Naive thymus-derived CD8-positive, alpha-beta T cell (primary cell): ENCODE measurements around the gene CNOT4. TPM values are rescaled to one million over a fixed set of nuclear protein-coding genes. Genes with fewer than 3 reads are reported as not detected.

ENCODE experiments used
- ATAC-seq, 2 donors: fragments of 150-1000 bp; cut with Tn5 transposase in 1 of 2; sonication (Bioruptor Pico), chemical (Tn5 transposase) in 1 of 2; 1 replicate in 1 of 2; 2 replicates in 1 of 2; pipeline ENCODE4 v1.10.0; 2021; ENCODE audit warnings: mild to moderate bottlenecking in 2 of 2, moderate library complexity in 2 of 2
- POLR2A ChIA-PET: fragments of 350-600 bp; sonication (Branson Sonifier 250); formaldehyde crosslinking; loops from one replicate; lab custom pipeline; 2021; ENCODE audit warnings: antibody characterized with exemption; lab: Charles Lee
- DNase-seq, 10 donors: peaks; one replicate each; pipeline versions ENCODE4 v3.0.0 to v3.0.0-alpha.2; 2020 to 2022
- H3K27ac Mint-ChIP-seq, 10 donors: one replicate each; pipeline ENCODE4 v1.8.0; 2020 to 2022; ENCODE audit warnings: mild to moderate bottlenecking in 10 of 10, mixed read lengths in 10 of 10, moderate library complexity in 4 of 10, inconsistent platforms in 1 of 10
- H3K27me3 Mint-ChIP-seq, 5 donors: one replicate each; pipeline ENCODE4 v1.8.0; 2021 to 2022; ENCODE audit warnings: mixed read lengths in 5 of 5
- H3K36me3 Mint-ChIP-seq, 3 donors: one replicate each; pipeline ENCODE4 v1.8.0; 2020 to 2022; ENCODE audit warnings: mixed read lengths in 3 of 3, mild to moderate bottlenecking in 2 of 3, inconsistent platforms in 1 of 3
- H3K4me1 Mint-ChIP-seq, 4 donors: one replicate each; pipeline ENCODE4 v1.8.0; 2021 to 2022; ENCODE audit warnings: mixed read lengths in 4 of 4
- H3K4me3 Mint-ChIP-seq, 10 donors: one replicate each; pipeline ENCODE4 v1.8.0; 2020 to 2022; ENCODE audit warnings: mild to moderate bottlenecking in 10 of 10, mixed read lengths in 10 of 10, moderate library complexity in 6 of 10, inconsistent platforms in 1 of 10
- H3K9me3 Mint-ChIP-seq, 9 donors: one replicate each; pipeline ENCODE4 v1.8.0; 2020 to 2022; ENCODE audit warnings: mixed read lengths in 9 of 9, mild to moderate bottlenecking in 3 of 9, inconsistent platforms in 1 of 9, moderate library complexity in 1 of 9
- polyA plus RNA-seq, 3 donors: library from polyadenylated mRNA; unstranded; fragments of 300-500 nt; fragmentation: Illumina TruSeq; gene quantifications; one replicate each; pipeline ENCODE4 v1.2.3, GENCODE V29; 2021
- total RNA-seq, 8 experiments: library from RNA in 2 of 8; stranded (reverse) in 2 of 8; gene quantifications; one replicate each; pipeline ENCODE4 v1.2.3 and lab custom pipeline; 2021 to 2026

The CNOT4 gene
- total and polyA plus RNA-seq, 5 experiments from 2014 or later: 11.9 to 42.2 (median 19.6) TPM

DNA sequence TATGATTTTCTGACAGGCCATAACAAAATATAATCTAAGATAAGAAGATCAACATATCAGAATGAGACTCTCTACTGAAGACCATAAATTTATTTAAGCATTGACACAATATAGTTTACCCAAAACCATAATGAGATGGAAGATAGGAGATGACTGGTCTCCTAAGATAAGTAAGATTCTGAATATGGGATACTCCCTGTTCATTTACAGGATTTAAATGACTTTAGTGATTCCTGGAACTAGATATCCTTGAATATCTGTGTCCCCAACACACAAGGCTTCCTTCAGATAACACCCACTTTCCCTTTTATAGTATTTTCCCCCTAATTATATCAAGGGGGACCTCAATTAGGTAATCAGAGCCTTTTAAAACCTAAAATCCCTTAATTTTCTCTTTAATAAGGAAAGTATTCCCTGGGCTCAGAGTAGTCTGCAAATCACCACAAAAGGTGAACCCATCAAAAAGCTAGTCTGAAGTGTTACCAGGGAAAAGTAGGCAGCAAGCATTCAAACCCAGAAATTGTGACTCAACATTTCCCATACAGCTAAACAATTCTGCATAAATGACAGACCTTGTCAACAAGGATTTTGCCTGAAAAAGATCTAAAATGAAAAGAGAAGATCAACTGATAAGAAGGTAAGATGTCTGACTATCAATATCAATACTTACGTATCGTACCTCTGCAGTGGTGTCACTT, 99.9 kb downstream of the CNOT4 start:
- POLR2A ChIA-PET: no interaction called here
- H3K27me3 Mint-ChIP-seq: no peaks in the 10 kb centered on the region
- DNase-seq: no peak
- peaks cover 0 to 65% (median 19%) of the 10 kb centered on the region in 3 donors for H3K36me3 Mint-ChIP-seq
- H3K9me3 Mint-ChIP-seq: no peaks in the 10 kb centered on the region
- ATAC-seq: no peak
- H3K27ac Mint-ChIP-seq: no peak overlapping the region
- no peak overlapping the region for H3K4me3 Mint-ChIP-seq
- peaks cover 0 to 5% (median 2%) of the 10 kb centered on the region in 4 donors for H3K4me1 Mint-ChIP-seq

- Mint-ChIP-seq H3K27ac (no peak overlapping the region), H3K9me3 (no peaks in the 10 kb centered on the region), H3K4me1 (peaks cover 0 to 5% (median 2%) of the 10 kb centered on the region in 4 donors), H3K27me3 (no peaks in the 10 kb centered on the region), H3K4me3 (no peak overlapping the region), H3K36me3 (peaks cover 0 to 48% (median 16%) of the 10 kb centered on the region in 3 donors)
- POLR2A ChIA-PET: no interaction called here
- ATAC-seq (no peak), DNase-seq (no peak)
These were observed 102.0 kb downstream of the CNOT4 start for GRCh38 chr7:135407884-135408283.

GRCh38 chr7:135406918-135407317, 103.0 kb downstream of the CNOT4 start:
- H3K36me3 Mint-ChIP-seq: peaks cover 0 to 47% (median 16%) of the 10 kb centered on the region in 3 donors
- ATAC-seq (no peak), DNase-seq (no peak)
- H3K27me3 Mint-ChIP-seq: no peaks in the 10 kb centered on the region
- H3K27ac Mint-ChIP-seq: no peak overlapping the region
- H3K4me3 Mint-ChIP-seq: no peak overlapping the region
- POLR2A ChIA-PET: interaction anchor here (0.7 kb wide), 1 partner anchor 41 kb away, joined by 3 read pairs; no protein-coding TSS in a partner anchor
- H3K9me3 Mint-ChIP-seq: no peaks in the 10 kb centered on the region
- peaks cover 0 to 5% (median under 1%) of the 10 kb centered on the region in 4 donors for H3K4me1 Mint-ChIP-seq

GRCh38 chr7:135405969-135406368, 103.9 kb downstream of the CNOT4 start:
- Mint-ChIP-seq H3K9me3 (no peaks in the 10 kb centered on the region), H3K27ac (no peak overlapping the region), H3K4me3 (no peak overlapping the region), H3K27me3 (no peaks in the 10 kb centered on the region), H3K4me1 (peaks cover 0 to 5% (median under 1%) of the 10 kb centered on the region in 4 donors), H3K36me3 (peaks cover 0 to 46% (median 16%) of the 10 kb centered on the region in 3 donors)
- DNase-seq (no peak), ATAC-seq (no peak)
- POLR2A ChIA-PET: no interaction called here

DNA sequence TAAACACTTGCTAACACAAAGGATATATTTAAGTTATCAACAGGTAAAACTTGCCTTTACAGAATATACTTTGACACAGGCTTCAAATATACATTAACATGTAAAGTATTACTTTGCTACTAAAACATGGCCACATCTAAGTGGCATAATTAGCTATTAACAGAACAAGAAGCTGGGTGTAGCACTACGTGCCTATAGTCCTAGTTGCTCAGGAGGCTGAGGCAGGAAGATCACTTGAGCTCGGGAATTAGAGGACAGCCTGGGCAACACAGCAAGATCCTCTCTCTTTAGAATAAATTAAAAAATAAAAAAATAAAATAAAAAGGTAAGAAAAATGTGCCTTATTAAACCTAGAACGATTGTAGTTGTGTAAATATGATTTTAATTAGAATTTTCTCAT, 106.6 kb downstream of the CNOT4 start:
- peaks cover 0 to 33% (median 10%) of the 10 kb centered on the region in 3 donors for H3K36me3 Mint-ChIP-seq
- no peak overlapping the region for H3K27ac Mint-ChIP-seq
- peaks cover 0 to 3% (median 0%) of the 10 kb centered on the region in 4 donors for H3K4me1 Mint-ChIP-seq
- H3K27me3 Mint-ChIP-seq: no peaks in the 10 kb centered on the region
- no peak overlapping the region for H3K4me3 Mint-ChIP-seq
- POLR2A ChIA-PET: no interaction called here
- DNase-seq (no peak), ATAC-seq (no peak)
- H3K9me3 Mint-ChIP-seq: no peaks in the 10 kb centered on the region

DNA sequence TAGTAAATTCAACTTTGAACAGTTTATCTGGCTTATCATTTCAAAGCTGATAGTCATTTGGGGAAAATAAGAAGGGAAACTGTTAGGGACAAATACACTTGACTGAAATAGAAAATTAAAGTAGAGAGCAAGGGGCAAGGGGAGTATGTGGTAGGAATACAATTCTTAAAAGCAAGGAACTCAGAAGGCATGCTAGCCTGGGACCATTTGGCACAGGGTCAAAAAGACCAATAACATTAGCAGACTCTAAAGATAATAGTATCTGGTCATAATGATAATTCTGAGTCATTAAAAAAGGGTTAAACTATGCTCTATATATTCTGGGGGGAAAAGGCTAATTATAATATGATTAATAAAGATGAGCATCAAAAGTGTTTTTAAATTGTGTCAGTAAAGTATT, 112.2 kb downstream of the CNOT4 start:
- Mint-ChIP-seq H3K9me3 (no peaks in the 10 kb centered on the region), H3K36me3 (peaks cover 11 to 60% (median 16%) of the 10 kb centered on the region in 3 donors), H3K27me3 (no peaks in the 10 kb centered on the region), H3K4me1 (peaks cover 0 to 8% (median 4%) of the 10 kb centered on the region in 4 donors), H3K27ac (peak overlapping the region in 1 of 10 donors; percentile 12), H3K4me3 (no peak overlapping the region)
- no peak for ATAC-seq
- no peak for DNase-seq
- POLR2A ChIA-PET: no interaction called here

GRCh38 chr7:135392701-135393100, 117.2 kb downstream of the CNOT4 start:
- no peak overlapping the region for H3K4me3 Mint-ChIP-seq
- H3K27me3 Mint-ChIP-seq: no peaks in the 10 kb centered on the region
- ATAC-seq: no peak
- POLR2A ChIA-PET: no interaction called here
- peaks cover 11 to 81% (median 18%) of the 10 kb centered on the region in 3 donors for H3K36me3 Mint-ChIP-seq
- no peak overlapping the region for H3K27ac Mint-ChIP-seq
- H3K9me3 Mint-ChIP-seq: no peaks in the 10 kb centered on the region
- peaks cover 5 to 17% (median 8%) of the 10 kb centered on the region in 4 donors for H3K4me1 Mint-ChIP-seq
- DNase-seq: no peak

- no peak for DNase-seq
- peak overlapping the region in 1 of 10 donors; percentile 58 for H3K27ac Mint-ChIP-seq
- no peak overlapping the region for H3K4me3 Mint-ChIP-seq
- H3K4me1 Mint-ChIP-seq: peaks cover 5 to 17% (median 8%) of the 10 kb centered on the region in 4 donors
- no peak for ATAC-seq
- POLR2A ChIA-PET: no interaction called here
- H3K27me3 Mint-ChIP-seq: no peaks in the 10 kb centered on the region
- H3K36me3 Mint-ChIP-seq: peaks cover 11 to 82% (median 21%) of the 10 kb centered on the region in 3 donors
- H3K9me3 Mint-ChIP-seq: no peaks in the 10 kb centered on the region
These were observed 118.4 kb downstream of the CNOT4 start for GRCh38 chr7:135391514-135391913.

DNA sequence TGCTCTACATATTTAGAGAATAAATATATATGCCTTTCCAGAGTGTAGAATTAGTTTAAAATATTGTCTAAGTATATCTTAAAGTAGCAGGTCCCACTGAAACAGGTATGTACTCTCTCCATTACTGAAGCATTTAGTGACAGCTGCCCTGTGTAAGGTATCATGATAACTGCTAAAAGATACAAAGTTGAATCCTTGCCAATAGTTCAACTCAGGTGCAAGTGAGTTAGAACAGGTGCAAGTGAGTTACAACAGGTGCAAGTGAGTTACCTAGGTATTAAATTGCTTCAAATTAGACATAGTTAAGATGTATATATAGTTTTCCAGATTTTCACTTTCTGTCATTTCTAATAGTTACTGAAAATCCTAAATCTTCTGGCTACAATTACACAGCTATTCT, 119.1 kb downstream of the CNOT4 start:
- no peak overlapping the region for H3K27ac Mint-ChIP-seq
- peaks cover 11 to 78% (median 23%) of the 10 kb centered on the region in 3 donors for H3K36me3 Mint-ChIP-seq
- H3K9me3 Mint-ChIP-seq: no peaks in the 10 kb centered on the region
- ATAC-seq (no peak), DNase-seq (no peak)
- H3K4me1 Mint-ChIP-seq: peaks cover 5 to 17% (median 8%) of the 10 kb centered on the region in 4 donors
- no peaks in the 10 kb centered on the region for H3K27me3 Mint-ChIP-seq
- H3K4me3 Mint-ChIP-seq: no peak overlapping the region
- POLR2A ChIA-PET: no interaction called here

DNA sequence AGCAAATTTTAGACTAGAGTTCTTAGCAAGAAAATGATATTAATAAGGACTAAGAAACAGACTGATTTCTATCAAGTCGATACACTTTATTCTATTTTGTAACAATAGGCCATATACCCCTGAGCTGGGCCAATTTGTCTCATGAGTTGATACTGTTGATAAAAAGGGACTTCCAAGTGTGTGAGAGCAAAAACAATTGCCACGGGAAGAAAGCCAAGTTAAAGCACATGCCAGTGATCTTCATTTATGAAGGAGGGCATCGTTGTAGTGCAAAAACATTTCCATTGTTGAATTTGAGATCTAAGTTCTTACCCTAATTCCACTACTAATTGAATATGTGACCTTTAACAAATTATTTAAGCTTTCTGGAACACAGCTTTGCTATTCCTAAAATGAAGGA, 119.9 kb downstream of the CNOT4 start:
- POLR2A ChIA-PET: no interaction called here
- H3K9me3 Mint-ChIP-seq: no peaks in the 10 kb centered on the region
- H3K4me3 Mint-ChIP-seq: no peak overlapping the region
- no peak for DNase-seq
- no peak overlapping the region for H3K27ac Mint-ChIP-seq
- H3K36me3 Mint-ChIP-seq: peaks cover 6 to 70% (median 19%) of the 10 kb centered on the region in 3 donors
- peaks cover 4 to 17% (median 6%) of the 10 kb centered on the region in 4 donors for H3K4me1 Mint-ChIP-seq
- no peak for ATAC-seq
- no peaks in the 10 kb centered on the region for H3K27me3 Mint-ChIP-seq

- Mint-ChIP-seq H3K4me3 (no peak overlapping the region), H3K36me3 (peaks cover 0 to 57% (median 9%) of the 10 kb centered on the region in 3 donors), H3K27ac (no peak overlapping the region), H3K9me3 (no peaks in the 10 kb centered on the region), H3K27me3 (no peaks in the 10 kb centered on the region), H3K4me1 (peaks cover 0 to 17% (median 4%) of the 10 kb centered on the region in 4 donors)
- ATAC-seq (no peak), DNase-seq (no peak)
- POLR2A ChIA-PET: no interaction called here
These were observed 121.3 kb downstream of the CNOT4 start for GRCh38 chr7:135388616-135389015.

DNA sequence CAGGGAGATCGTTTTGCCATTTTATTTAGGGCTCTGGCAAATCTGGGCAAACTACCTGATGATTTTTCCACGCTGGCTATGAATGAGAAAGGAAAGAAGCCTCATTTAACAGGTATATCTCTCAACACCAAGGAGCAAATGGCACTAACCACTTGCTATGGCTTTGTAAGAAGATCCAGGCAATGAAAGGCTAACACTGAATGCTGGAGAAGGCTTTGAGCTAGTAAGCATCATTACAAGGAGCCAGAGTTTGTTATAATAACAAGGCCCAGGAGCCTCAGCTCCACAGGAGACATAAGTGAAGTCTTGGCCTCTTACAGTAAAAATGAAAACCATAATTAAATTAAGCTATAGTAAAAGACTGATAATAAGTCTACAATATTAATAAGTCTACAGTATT, 123.1 kb downstream of the CNOT4 start:
- ATAC-seq (no peak), DNase-seq (no peak)
- no peak overlapping the region for H3K27ac Mint-ChIP-seq
- peaks cover 0 to 14% (median 2%) of the 10 kb centered on the region in 4 donors for H3K4me1 Mint-ChIP-seq
- H3K36me3 Mint-ChIP-seq: peaks cover 0 to 40% (median 7%) of the 10 kb centered on the region in 3 donors
- POLR2A ChIA-PET: no interaction called here
- H3K9me3 Mint-ChIP-seq: no peaks in the 10 kb centered on the region
- no peaks in the 10 kb centered on the region for H3K27me3 Mint-ChIP-seq
- H3K4me3 Mint-ChIP-seq: no peak overlapping the region

- Mint-ChIP-seq H3K4me1 (peaks cover 0 to 10% (median 0%) of the 10 kb centered on the region in 4 donors), H3K36me3 (peaks cover 0 to 34% (median 7%) of the 10 kb centered on the region in 3 donors), H3K4me3 (no peak overlapping the region), H3K27me3 (no peaks in the 10 kb centered on the region), H3K27ac (no peak overlapping the region), H3K9me3 (no peaks in the 10 kb centered on the region)
- DNase-seq: no peak
- no peak for ATAC-seq
- POLR2A ChIA-PET: interaction anchor here (0.6 kb wide), 1 partner anchor 171 kb away, joined by 5 read pairs; the partner anchor contains the start of gene NUP205
These were observed 123.7 kb downstream of the CNOT4 start for GRCh38 chr7:135386181-135386580.
